ENCODE results near the gene OR6B1.

Gene OR6B1

GRCh38 chr7:144032985-144033709, 33.0 kb downstream of the OR6B1 start:
- no peak for TF ChIP-seq CTCF (IDR thresholded peaks at IDR 0.05; ENCODE audit: low read depth, low read length)
- DNase-seq = no peak
- H3K4me3 ChIP-seq (ENCODE audit: low read depth, low read length) = no peak overlapping the region
- H3K36me3 ChIP-seq = no peaks in the 10 kb centered on the region
- H3K27ac ChIP-seq = no peak overlapping the region
- H3K9me3 ChIP-seq (ENCODE audit: severe bottlenecking) = no peaks in the 10 kb centered on the region
- H3K27me3 ChIP-seq (ENCODE audit: insufficient read depth, low read depth, severe bottlenecking) = no peaks in the 10 kb centered on the region

- TF ChIP-seq CTCF (IDR thresholded peaks at IDR 0.05; ENCODE audit: low read depth, low read length) = no peak
- no peak overlapping the region for H3K4me3 ChIP-seq (ENCODE audit: low read depth, low read length)
- no peaks in the 10 kb centered on the region for H3K36me3 ChIP-seq
Observed at GRCh38 chr7:144035385-144035784, 35.3 kb downstream of the OR6B1 start.

GRCh38 chr7:144036302-144036885, 36.3 kb downstream of the OR6B1 start:
- H3K4me3 ChIP-seq (ENCODE audit: low read depth, low read length) = no peak overlapping the region
- TF ChIP-seq CTCF (IDR thresholded peaks at IDR 0.05; ENCODE audit: low read depth, low read length) = no peak
- no peak for DNase-seq
- no peak overlapping the region for H3K27ac ChIP-seq
- no peaks in the 10 kb centered on the region for H3K9me3 ChIP-seq (ENCODE audit: severe bottlenecking)
- H3K36me3 ChIP-seq = no peaks in the 10 kb centered on the region
- H3K27me3 ChIP-seq (ENCODE audit: insufficient read depth, low read depth, severe bottlenecking) = no peaks in the 10 kb centered on the region

More at GRCh38 chr7:144035385-144035784, 35.3 kb downstream of the OR6B1 start:
- DNase-seq = no peak
- no peak overlapping the region for H3K27ac ChIP-seq
- no peaks in the 10 kb centered on the region for H3K9me3 ChIP-seq (ENCODE audit: severe bottlenecking)
- H3K27me3 ChIP-seq (ENCODE audit: insufficient read depth, low read depth, severe bottlenecking) = no peaks in the 10 kb centered on the region

DNA sequence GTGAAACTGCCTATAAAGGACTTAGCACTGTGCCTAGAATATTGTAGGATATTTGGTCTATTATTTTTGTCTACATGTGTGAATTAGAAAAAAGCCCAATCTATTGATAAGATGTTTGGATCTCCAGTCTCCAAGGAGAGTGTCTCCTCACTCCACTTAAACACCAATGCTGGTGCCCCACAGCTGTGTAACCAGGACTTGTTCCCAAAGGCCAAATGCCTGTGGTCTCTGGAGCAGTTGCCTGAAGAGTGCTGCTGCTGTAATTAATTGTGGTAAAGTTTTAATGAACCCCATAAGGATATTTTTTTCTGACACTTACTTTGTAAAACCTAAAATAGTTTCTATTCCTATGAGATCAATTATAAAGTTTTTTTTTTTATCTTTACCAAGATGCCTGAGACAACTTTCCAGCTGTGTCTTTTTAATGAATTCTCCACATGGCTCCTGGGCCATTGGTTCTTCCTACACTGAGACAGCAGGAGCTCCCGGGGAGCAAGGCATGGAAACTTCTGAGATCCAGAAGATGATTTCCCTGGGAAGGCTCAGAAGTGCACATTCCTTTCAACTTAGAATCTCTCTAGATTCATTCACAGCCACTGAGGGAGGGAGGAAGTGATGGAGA, 37.4 kb downstream of the OR6B1 start:
- no peak for DNase-seq
- TF ChIP-seq CTCF (IDR thresholded peaks at IDR 0.05; ENCODE audit: low read depth, low read length) = no peak
- Histone ChIP-seq H3K27ac (no peak overlapping the region), H3K9me3 (ENCODE audit: severe bottlenecking) (no peaks in the 10 kb centered on the region), H3K36me3 (no peaks in the 10 kb centered on the region), H3K4me3 (ENCODE audit: low read depth, low read length) (no peak overlapping the region), H3K27me3 (ENCODE audit: insufficient read depth, low read depth, severe bottlenecking) (no peaks in the 10 kb centered on the region)

DNA sequence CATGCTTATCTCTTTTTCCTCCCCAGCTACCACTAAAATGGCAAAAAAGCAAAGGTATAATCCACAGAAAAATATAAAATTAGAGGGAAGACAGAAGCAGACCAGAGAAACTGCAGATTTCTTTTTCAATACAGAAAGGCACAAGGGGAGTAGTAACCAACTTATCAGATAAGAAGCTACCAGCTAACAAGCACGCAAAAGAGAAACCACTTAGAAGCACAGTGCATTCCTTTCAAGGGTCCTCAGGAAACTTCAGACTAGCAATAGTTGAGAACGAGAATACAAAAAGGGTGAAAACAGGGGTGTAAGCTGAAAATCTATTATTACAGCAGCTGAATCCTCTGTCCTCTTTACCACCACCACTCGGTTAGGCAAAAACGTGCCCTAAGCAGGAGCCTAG, 38.8 kb downstream of the OR6B1 start:
- Histone ChIP-seq H3K4me3 (ENCODE audit: low read depth, low read length) (no peak overlapping the region), H3K27ac (no peak overlapping the region), H3K9me3 (ENCODE audit: severe bottlenecking) (no peaks in the 10 kb centered on the region), H3K36me3 (no peaks in the 10 kb centered on the region), H3K27me3 (ENCODE audit: insufficient read depth, low read depth, severe bottlenecking) (no peaks in the 10 kb centered on the region)
- TF ChIP-seq CTCF (IDR thresholded peaks at IDR 0.05; ENCODE audit: low read depth, low read length) = no peak
- no peak for DNase-seq

All from WERI-Rb-1 (cell line).